ENCODE data around the gene PIP5KL1.
"Not testable (repeated sequence)": the region's sequence is repeated elsewhere in the genome, so short reads cannot be mapped to it uniquely, and the experiment has no call there.

PIP5KL1 gene

DNA sequence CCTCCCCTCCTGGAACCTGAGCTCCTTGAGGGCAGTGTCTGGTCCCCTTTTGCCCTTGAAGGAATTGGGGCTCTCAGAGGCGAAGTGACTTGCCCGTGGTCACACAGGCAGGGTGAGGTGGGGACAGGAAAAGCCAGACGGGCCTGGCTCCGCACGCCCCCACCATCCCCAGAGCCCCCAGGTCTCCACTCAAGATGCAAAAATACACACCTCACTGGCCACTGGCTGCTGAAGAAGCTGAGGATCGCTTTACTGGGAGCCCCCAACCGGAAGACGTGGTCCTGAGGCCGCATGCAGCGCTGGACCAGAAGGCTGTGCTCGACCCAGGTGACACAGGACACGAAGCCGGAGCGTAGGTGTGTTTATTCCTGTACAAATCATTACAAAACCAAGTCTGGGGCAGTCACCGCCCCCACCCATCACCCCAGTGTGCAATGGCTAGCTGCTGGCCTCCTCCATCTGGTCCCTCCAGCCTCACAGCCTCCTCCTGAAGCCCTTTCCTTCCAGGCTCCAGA, 45.5 kb downstream of the PIP5KL1 start:
- no peak for DNase-seq

DNA sequence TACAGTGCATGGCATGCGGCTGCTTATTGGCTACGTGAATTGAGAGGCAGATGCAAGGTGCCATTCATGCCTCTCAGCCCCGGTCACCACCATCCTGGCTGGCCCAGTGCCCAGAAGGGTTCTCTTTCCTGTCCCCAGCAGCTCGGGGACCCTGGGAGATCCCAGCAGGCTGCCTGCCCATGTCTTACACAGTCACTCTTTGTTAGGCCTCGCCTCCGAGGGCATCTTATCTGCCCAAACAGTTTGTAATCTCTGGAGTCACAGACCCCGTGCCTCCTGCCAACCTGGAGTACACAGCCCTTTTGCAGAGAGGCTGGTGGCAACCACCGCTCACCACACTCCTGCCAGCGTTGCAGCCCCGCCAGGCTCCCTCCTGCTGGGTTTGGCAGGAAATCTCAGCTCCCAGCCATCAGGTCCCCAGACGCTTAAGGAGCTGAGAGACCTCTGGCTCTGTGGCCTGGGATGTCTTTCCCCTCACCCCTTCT, 46.1 kb downstream of the PIP5KL1 start:
- DNase-seq = no peak

DNA sequence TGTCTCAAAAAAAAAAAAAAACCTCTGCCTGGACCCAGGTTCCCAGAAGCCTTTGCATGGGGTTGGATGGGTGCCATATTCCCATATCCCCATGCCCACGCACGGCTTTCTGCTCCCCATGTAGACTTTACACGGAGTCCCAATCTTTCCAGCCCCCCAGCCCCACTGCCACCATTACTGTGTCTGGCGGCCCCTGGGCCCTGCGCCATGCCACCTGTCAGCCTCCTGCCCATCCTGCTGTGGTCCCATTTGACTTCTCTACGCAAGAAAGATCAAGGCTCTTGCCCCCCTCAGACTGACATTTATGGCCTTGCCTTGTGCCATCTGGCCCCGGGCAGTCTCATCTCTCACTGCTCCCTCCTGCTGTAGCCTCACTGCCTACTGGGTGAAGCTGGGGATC, 46.6 kb downstream of the PIP5KL1 start:
- no peak for DNase-seq

DNA sequence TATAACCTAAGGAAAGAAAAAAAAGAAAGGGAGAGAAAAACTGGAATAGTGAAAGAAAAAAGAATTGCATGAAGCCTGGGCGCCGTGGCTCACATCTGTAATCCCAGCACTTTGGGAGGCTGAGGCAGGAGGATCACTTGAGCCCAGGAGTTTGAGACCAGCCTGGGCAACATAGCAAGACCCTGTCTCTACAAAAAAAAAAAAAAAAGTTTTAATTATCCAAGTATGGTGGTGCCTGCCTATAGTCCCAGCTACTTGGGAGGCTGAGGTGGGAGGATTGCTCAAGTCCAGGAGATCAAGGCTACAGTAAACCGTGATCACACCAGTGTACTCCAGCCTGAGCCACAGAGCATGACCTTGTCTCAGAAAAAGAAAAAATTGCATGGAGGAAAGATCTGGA, 48.9 kb downstream of the PIP5KL1 start:
- DNase-seq = not testable (repeated sequence)

DNA sequence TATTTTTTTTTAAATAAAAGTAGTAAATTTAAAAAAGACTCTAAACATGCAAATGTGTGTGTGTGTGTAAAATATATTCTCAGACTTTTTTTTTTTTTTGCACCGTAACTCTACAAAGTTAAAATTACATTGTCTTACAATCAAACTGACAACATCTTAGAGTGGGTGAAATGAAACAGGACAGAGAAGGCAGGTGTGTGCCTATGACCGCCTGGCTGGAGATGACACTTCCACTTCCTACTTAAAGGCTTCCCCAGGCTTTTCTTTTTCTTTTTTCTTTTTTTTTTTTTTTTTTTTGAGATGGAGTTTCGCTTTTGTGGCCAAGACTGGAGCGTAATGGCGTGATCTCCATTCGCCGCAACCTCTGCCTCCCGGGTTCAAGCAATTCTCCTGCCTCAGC, 50.4 kb downstream of the PIP5KL1 start:
- DNase-seq = no peak

DNA sequence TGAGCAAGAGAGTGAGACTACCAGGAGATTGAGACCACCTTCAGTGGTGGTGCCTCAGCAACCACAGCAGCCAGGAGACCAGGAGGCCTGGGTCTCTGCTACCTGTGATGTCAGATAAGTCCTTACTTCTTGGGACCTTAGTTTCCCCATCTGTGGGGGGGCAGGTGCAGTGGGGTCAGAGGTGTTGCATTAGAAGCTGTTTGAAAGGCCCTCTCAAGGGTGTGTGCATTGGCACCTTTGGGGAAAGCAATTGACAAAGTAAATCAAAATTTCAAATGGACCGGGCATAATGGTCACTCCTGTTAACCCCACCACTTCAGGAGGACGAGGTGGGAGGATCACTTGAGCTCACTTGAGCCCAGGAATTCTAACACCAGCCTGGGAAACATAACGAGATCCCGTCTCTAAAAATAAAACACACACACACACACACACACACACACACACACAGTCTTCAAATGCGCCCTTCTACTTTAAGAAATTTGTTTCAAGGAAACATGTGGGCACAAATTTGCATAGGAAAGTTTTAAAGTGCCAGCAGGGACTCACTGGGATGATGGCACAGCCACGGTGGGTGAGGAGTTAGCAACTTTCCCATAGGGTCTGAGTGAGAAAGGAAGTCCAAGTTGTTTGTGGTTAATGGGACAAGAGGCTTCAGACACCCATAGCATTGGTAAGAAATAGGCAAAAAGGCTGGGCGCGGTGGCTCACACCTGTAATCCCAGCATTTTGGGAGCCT, 51.8 kb downstream of the PIP5KL1 start:
- no peak for DNase-seq

DNA sequence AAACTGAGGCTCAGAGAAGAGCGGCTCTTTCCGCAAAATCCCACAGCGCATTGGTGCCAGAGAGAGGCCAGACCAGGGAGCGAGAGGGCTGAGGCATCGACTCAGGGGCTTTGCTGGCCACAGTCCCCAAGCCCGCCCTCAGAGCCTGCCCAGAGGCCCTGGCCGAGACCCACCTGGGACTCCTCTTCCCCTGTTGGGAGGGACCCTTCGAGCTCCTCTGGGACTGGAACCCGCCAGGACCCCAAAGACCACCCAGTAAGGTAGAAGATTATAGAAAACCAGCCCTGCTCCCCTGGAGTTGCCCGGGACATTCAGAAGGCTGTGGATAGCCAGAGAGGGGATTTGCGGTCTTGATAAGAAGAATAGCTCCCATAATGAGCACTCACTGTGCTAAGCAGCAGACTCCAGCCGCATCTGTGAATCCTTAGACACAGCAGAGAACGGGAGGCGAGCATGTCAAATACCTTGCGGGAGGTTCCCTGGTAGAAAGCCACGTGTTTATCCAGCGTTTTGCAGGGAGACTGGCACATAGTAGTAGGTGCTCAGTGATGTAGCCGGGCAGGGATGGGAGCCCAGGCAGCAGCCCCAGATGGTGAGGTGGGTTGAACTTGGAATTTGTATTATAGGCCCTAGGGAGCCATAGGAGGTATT, 52.5 kb downstream of the PIP5KL1 start:
- DNase-seq = no peak

DNA sequence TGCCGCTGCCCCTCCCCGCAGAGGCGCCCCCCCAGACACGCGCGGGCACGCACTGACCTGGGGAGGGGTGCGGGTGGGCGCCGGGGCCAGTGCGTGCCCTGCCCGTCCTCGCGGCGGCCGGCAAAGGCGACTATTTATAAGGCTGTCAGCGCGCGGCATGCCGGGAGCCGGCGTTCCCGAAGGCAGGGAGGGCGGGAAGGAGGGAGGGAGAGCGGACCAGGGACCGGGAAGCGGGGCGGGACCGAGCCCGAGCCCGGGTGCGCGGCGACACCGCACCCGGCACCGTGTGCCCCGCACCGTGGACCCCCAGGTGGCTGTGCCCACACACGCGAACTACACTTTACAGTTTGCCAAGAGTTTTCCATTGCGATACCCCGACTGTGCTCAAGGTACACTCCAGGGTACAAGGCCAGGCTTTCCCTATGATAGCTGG, 53.0 kb downstream of the PIP5KL1 start, which contains the start of gene AK1:
Gene AK1, minus strand, starts transcription at position 110 of the 433 bp plus-strand sequence. CDS start 3,058 bp downstream, outside the sequence.
- DNase-seq = no peak

DNA sequence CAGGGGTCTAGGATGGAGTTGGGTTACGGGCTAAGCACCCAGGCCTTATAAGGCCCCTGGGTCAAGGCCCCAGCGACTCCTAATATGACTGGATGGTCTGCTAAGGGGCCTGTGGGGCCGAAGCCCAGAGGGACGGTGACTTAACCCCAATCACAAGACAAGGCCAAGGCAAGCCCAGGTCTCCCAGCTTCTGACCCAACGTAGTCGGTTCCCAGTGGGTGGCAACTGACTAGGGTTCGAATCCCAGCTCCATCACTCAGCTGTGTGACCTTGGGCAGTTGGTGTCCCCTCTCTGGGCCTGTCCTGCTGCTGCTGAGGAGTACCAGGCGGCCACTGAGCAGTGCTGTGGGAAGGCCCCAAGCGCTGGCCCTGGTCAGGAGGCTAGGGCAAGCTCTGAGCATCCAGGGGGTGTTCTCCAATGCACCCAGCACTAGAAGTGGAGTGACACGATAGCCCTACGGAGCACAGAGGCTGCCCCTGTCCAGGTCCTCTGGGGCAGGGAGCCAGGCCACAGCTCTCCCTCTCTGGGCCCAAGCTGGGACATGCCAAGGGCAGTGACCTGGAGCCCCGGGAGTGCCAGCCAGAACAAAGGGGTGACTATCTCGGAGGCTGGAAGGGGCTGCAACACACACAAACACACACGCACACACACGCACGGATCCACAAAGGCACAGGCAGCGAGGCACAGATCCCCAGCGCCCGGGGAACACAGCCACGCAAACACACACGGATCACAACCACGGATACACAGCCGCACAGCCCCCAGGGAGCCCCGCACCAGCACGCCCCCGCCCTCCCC, 53.6 kb downstream of the PIP5KL1 start:
- DNase-seq = no peak

DNA sequence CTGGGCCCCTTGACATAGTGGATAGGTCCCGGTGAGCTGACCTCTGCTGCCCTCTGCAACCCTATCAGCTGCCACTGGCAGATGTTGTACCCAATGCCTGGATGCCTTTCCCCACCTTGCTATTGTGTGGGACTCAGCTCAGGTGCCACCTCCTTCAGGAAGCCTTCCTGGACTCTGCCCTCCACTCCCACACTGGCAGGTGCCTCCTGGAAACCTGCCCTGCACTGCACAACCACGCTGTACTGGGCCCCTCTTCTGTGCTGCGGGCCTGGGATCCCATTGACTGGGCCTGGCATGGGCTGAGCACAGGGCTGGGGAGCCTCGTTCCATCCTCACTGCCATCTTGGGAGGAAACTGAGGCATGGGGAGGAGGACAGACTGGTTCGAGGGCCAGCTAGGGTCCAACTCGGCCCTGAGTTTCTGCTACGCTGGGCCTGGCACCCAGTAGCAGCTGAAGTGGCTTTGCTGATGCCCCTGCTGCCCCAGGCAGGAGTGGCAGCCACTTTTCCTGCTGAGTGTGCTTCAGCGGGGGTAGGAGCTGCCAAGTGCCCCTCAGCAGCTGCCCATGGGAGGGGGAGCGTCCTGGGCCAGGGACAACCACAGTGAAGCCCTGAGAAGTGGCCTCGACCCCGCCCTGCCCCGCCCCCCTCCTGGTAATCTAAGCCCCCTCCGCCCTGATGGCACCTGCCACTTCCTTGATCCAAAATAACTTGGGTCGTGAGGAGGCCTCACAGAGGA, 54.4 kb downstream of the PIP5KL1 start:
- DNase-seq = no peak

DNA sequence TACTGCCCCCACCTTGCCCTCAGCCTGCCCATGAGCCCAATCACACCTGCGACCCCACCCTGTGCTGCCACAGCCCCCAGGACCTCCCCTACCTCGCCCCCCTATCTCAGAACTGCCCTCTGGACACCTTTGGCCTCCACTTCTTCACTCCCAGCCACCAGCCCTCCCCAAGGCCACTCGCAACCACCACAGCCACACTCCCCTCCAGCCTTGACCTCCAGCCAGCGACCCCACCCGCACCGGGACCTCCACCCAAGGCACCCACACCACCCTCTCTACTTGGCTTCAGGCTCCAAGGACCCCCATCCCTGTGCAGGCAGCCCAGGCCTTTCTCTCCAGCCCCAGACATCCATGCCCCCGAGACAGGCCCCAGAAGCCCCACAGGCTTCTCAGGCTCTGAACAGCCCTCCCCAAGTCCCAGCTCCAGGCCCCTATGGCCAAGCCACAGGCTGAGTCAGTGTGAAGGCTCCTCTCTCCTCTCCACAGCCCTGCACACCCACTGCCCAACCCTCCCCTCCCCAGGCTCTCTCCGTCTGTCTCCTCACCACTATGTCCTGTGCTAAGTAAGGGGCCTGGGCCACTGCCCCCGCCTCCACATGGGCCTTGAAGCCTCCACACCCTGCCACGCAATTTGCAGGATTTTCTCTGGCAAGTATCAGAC, 55.1 kb downstream of the PIP5KL1 start:
- no peak for DNase-seq

DNA sequence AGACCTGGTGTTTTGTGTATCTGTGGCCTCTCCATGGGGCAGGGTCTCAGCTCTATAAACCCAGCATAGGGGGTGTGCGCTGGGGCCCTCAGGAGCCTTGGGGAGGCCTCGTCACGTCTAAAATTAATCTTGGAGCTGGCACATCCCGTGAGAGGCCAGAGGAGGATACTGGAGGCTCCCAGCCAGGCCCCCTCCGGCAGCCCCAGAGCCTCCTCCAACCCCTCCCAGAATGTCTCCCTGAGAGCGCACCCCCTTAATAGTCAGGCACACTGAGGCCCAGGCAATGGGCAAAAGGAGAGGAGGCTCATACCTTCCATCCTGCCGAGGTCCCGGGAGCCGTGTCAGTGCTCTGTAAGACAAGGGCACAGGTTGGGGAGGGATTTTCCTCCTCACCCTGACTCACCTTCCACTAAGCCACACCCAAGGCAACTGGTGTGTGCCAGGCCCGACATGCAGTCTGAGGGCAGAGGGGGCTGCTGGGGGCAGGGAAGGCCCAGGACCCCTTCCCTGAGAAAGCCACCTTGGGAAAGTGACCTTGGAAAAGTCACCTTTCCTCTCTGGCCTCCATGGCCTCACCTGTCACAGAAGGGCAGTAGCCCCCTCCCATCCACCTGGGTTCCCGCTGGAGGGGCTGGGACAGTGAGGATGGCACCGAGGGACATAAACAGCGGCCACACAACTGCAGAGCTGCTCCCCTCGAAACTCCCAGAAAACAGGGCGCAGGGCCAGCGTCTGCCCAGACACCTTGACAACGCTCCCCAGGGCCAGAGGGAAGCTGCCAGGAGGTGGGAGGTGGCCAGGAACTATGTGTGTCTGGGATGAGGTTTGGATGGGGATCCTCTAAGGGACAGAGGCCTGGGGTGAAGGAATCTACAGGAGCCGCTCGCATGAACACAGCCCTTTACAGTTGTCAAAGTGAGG, 56.0 kb downstream of the PIP5KL1 start:
- no peak for DNase-seq

DNA sequence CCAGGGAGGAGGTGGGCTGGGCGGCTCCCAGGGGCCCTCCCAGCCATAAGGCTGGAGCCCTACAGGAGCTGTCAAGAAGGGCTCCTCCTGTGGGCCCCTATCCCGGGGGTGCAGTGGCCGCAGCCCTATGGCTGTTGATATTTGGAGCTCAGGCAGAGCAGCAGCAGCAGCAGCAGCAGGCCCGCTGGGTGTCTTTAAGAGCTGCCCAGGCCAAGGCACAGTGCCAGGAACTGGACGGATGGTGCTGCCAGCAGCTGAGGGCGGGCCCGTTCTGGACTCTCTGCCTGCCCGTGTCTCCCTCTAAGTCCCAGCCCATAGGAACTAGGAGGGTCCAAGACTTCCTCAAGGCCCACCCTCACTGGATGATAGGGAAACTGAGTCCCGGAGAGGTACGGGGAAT, 56.7 kb downstream of the PIP5KL1 start:
- no peak for DNase-seq

DNA sequence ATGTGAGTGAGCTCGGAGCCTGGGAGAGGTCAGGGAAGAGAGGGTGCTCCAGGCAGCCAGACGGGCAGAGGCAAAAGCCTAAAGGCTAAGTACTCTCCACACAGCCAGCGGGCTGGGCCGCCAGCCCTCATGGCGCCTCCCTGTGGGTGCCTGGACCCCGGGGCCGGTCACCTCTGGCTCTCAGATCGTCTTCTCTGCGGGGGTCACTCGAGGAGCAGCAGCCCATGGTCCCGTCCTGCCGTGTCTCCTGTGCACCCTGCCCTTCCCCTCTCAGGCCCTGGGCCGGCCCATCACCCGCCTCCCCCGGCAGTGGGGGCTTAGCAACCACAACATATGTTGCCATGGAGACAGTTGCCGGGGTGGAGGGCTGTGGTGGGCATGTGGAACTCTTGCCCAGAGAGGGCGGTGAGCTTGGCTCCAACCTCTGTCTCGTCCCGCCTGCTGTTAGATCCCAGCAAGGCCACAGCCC, 57.3 kb downstream of the PIP5KL1 start:
- DNase-seq = no peak

DNA sequence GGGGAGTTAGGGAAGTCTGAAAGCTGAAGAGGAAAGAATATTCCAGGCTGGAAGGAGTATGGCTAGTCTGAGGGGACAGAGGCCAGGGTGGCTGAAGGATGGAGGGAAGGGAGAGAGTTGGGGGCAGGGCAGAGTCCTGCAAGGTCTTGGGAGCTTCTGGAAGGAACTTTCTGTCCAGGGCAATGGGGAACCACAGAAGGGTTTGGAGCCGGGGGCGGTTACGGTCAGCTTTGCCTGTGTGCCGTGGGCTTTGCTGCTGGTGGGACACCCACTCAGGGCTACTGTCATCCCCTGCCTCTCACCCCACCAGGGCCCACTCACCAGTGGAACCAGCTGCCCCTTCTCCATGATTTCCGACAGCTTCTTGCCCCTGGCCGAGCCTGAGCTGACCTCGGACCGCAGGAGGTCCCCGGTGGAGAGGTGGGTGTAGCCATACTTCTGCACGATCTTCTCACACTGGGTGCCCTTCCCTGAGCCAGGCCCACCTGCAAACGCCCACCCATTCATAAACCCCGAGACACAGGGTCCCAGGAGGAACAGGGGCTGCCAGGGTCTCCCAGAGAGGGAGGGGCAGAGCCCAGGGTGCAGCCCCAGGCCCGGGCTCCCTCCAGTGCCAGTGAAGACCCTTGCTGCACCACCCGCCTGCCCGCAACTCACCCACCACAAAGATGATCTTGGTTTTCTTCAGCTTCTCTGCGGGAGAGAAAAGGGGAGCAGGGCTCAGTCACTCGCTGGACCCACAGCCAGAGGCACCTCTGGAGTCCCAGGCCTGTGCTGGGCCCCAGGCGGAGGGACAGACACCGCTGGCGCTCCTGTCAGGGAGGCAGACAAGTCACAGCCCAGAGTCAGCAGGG, 58.0 kb downstream of the PIP5KL1 start:
- DNase-seq = no peak

DNA sequence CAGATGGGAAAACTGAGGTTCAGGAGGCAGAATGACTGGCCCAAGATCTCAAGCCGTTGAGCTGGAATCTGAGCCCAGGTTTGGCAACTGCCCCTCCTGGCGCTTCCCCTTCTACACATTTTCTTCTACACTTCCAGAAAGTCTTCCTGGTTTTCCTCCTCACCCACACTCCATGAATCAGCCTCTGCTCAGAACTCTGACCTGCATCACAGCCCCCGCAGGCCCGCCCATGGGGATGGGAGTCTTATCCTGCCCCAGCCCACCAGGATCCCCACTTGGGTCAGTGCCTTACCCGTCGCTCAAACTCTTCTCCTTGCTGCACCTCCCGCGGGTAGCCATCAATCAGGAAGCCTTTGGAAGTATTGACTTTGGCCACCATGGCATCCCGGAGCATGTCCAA, 59.0 kb downstream of the PIP5KL1 start:
- no peak for DNase-seq

DNA sequence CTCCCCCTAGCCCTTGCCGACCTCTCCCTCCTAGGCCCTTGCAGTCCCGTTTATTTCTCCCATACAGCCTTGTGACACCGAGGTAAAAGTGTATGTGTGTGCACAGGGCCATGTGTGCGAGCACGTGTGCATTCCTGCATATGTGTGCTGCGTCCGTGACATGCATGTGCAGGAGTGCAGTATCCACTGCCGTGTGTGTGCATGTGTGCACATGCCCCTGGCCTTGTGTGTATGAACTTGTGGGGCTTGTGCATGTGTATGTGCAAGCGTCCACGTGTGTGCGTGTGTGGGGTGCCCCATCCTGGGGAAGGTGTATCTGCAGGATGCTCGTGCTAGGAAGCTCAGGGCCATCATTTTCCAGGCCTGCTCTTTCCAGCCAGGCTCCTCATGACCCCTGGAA, 59.7 kb downstream of the PIP5KL1 start:
- no peak for DNase-seq

All from cortex of kidney (tissue), 1 donor.